ENCODE measurements around the gene TUSC2. TPM values are rescaled to one million over a fixed set of nuclear protein-coding genes. Genes with fewer than 3 reads are reported as not detected.

TUSC2 gene
- total RNA-seq, 1 experiment from 2014 or later = 35.3 TPM

GRCh38 chr3:50320853-50321335 is 7.1 kb downstream of the TUSC2 start:
- H3K4me1 ChIP-seq (ENCODE audit: control insufficient read depth, insufficient read depth, low read length) = peaks cover 23% of the 10 kb centered on the region
- H3K4me3 ChIP-seq (ENCODE audit: low read depth in 2 of 2, low read length in 2 of 2) = peak overlapping the region; percentile 82 to 93
- peak overlapping the region; percentile 92 for H3K27ac ChIP-seq (ENCODE audit: low read length)
- in situ Hi-C loops (cut with HindIII; ENCODE audit: low pct_unique_long_range_greater_than_20kb, low sequenced_read_pairs) = no loop called here
- POLR2A ChIA-PET = no interaction called here
- intact Hi-C loops (cut with micrococcal nuclease; ENCODE audit: unreplicated experiment) = no loop called here
- no peaks in the 10 kb centered on the region for H3K9me3 ChIP-seq (ENCODE audit: control insufficient read depth, insufficient read depth, low read depth, low read length)
- no peaks in the 10 kb centered on the region for H3K27me3 ChIP-seq (ENCODE audit: control insufficient read depth, insufficient read depth, low read length)
- no peak for TF ChIP-seq POLR2AphosphoS5 (IDR thresholded peaks at IDR 0.05; ENCODE audit: low read depth, low read length)
- TF ChIP-seq TCF7L2 (IDR thresholded peaks at IDR 0.05; ENCODE audit: low read depth, low read length) = no peak
- no peak for TF ChIP-seq SIN3A (IDR thresholded peaks at IDR 0.05; ENCODE audit: borderline replicate concordance, insufficient read depth, low read depth, low read length)
- no peak for TF ChIP-seq REST (IDR thresholded peaks at IDR 0.05; ENCODE audit: insufficient read depth in 1 of 2, low read depth in 2 of 2, low read length in 1 of 2)
- TF ChIP-seq, protein P1, sequence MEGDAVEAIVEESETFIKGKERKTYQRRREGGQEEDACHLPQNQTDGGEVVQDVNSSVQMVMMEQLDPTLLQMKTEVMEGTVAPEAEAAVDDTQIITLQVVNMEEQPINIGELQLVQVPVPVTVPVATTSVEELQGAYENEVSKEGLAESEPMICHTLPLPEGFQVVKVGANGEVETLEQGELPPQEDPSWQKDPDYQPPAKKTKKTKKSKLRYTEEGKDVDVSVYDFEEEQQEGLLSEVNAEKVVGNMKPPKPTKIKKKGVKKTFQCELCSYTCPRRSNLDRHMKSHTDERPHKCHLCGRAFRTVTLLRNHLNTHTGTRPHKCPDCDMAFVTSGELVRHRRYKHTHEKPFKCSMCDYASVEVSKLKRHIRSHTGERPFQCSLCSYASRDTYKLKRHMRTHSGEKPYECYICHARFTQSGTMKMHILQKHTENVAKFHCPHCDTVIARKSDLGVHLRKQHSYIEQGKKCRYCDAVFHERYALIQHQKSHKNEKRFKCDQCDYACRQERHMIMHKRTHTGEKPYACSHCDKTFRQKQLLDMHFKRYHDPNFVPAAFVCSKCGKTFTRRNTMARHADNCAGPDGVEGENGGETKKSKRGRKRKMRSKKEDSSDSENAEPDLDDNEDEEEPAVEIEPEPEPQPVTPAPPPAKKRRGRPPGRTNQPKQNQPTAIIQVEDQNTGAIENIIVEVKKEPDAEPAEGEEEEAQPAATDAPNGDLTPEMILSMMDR (IDR thresholded peaks at IDR 0.05) = no peak
- BruUV-seq (replicated peaks) = no TSS peak
- H3K36me3 ChIP-seq (ENCODE audit: control insufficient read depth, insufficient read depth, low read length) = no peaks in the 10 kb centered on the region; the same call in 1 of the 2 replicates
- DNase-seq (ENCODE audit: low read depth, low spot score) (no peak), ATAC-seq (peak; percentile 66)
- CTCF ChIA-PET = interaction anchor here (0.6 kb wide), 4 partner anchors 27 to 1617 kb away, joined by 3 to 9 read pairs (median 3); no protein-coding TSS in a partner anchor

DNA sequence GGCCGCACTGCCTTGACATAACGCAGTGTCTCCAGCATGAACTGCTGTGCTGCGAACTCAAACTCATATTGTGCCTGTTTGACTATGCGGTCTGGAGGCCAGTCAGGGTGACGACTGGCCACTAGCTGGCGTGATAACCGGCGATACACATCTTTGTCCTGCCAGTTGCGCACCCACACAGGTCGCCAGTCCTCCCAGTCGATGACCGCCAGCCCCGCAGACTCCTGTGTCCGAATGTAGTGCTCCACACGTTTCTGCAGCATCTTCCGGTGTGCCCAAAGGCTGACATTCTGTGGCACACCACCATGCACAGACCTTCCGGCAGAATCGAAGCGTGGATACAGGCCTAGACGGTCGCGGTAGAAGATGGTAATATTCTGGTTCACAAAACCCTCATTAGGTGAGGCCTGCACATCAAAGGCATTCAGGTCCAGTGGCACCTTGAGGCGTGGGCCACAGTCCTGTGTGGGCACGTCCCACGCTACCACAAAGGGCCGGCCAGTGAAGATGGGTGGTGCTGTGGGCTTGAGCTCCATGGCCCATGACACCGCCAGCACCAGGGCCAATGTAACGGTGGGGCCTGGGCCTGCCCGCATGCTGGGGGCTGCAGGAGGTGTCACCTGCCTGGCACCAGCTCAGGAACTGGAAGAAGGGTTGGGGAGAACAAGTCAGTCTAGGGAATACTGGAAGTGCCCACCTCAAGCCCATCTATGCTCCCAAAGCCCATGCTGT is 8.0 kb downstream of the TUSC2 start:
- intact Hi-C loops (cut with micrococcal nuclease; ENCODE audit: unreplicated experiment) (no loop called here), in situ Hi-C loops (cut with HindIII; ENCODE audit: low pct_unique_long_range_greater_than_20kb, low sequenced_read_pairs) (no loop called here)
- Histone ChIP-seq H3K4me3 (ENCODE audit: low read depth in 2 of 2, low read length in 2 of 2) (peak overlapping the region; percentile 82 to 93), H3K4me1 (ENCODE audit: control insufficient read depth, insufficient read depth, low read length) (peaks cover 23% of the 10 kb centered on the region), H3K9me3 (ENCODE audit: control insufficient read depth, insufficient read depth, low read depth, low read length) (no peaks in the 10 kb centered on the region), H3K36me3 (ENCODE audit: control insufficient read depth, insufficient read depth, low read length) (no peaks in the 10 kb centered on the region; the same call in 1 of the 2 replicates), H3K27me3 (ENCODE audit: control insufficient read depth, insufficient read depth, low read length) (no peaks in the 10 kb centered on the region), H3K27ac (ENCODE audit: low read length) (peak overlapping the region; percentile 92)
- CTCF ChIA-PET = no interaction called here
- POLR2A ChIA-PET = interaction anchor here (0.6 kb wide), 1 partner anchor 218 kb away, joined by 3 read pairs; no protein-coding TSS in a partner anchor
- TF ChIP-seq POLR2AphosphoS5 (IDR thresholded peaks at IDR 0.05; ENCODE audit: low read depth, low read length) = no peak
- TF ChIP-seq, protein P1 (IDR thresholded peaks at IDR 0.05) = peak; percentile 20; the same call in 1 of the 2 replicates
- ATAC-seq (no peak), DNase-seq (ENCODE audit: low read depth, low spot score) (no peak)
- BruUV-seq (replicated peaks) = no TSS peak

Data from Panc1 (cell line).